Measurements from ENCODE around the gene TMPRSS11A. TPM values are rescaled to one million over a fixed set of nuclear protein-coding genes. Genes with fewer than 3 reads are reported as not detected.

The TMPRSS11A gene
- total RNA-seq, 1 experiment from 2014 or later, result not detected

DNA sequence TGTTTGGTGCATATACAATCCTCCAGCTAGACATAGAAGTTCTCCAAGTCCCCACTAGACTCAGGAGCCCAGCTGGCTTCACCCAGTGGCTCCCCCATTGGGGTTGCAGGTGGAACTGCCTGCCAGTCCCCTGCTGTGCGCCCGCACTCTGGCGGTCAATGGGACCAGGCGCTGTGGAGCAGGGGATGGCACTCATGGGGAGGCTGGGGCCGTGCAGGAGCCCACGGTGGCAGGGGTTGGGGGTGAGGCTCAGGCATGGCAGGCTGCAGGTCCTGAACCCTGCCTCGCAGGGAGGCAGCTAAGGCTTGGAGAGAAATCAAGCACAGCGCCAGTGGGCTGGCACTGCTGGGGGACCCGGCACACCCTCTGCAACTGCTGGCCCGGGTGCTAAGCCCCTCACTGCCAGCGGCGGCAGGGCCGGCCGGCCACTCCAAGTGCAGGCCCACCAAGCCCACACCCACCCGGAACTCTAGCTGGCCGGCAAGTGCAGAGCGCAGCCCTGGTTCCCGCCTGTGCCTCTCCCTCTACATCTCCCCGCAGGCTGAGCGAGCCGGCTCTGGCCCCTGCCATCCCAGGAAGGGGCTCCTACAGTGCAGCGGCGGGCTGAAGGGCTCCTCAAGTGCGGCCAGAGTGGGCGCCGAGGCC is 66.8 kb downstream of the TMPRSS11A start:
- ATAC-seq (no peak), DNase-seq (ENCODE audit: low read depth, low spot score) (no peak)
- Histone ChIP-seq H3K27ac (ENCODE audit: low read length) (no peak overlapping the region), H3K9me3 (ENCODE audit: control insufficient read depth, insufficient read depth, low read depth, low read length) (no peaks in the 10 kb centered on the region), H3K4me1 (ENCODE audit: control insufficient read depth, insufficient read depth, low read length) (no peaks in the 10 kb centered on the region), H3K36me3 (ENCODE audit: control insufficient read depth, insufficient read depth, low read length) (no peaks in the 10 kb centered on the region), H3K4me3 (ENCODE audit: low read depth in 2 of 2, low read length in 2 of 2) (no peak overlapping the region), H3K27me3 (ENCODE audit: control insufficient read depth, insufficient read depth, low read length) (no peaks in the 10 kb centered on the region)
- no peak for TF ChIP-seq SIN3A (IDR thresholded peaks at IDR 0.05; ENCODE audit: borderline replicate concordance, insufficient read depth, low read depth, low read length)
- TF ChIP-seq, protein P1, sequence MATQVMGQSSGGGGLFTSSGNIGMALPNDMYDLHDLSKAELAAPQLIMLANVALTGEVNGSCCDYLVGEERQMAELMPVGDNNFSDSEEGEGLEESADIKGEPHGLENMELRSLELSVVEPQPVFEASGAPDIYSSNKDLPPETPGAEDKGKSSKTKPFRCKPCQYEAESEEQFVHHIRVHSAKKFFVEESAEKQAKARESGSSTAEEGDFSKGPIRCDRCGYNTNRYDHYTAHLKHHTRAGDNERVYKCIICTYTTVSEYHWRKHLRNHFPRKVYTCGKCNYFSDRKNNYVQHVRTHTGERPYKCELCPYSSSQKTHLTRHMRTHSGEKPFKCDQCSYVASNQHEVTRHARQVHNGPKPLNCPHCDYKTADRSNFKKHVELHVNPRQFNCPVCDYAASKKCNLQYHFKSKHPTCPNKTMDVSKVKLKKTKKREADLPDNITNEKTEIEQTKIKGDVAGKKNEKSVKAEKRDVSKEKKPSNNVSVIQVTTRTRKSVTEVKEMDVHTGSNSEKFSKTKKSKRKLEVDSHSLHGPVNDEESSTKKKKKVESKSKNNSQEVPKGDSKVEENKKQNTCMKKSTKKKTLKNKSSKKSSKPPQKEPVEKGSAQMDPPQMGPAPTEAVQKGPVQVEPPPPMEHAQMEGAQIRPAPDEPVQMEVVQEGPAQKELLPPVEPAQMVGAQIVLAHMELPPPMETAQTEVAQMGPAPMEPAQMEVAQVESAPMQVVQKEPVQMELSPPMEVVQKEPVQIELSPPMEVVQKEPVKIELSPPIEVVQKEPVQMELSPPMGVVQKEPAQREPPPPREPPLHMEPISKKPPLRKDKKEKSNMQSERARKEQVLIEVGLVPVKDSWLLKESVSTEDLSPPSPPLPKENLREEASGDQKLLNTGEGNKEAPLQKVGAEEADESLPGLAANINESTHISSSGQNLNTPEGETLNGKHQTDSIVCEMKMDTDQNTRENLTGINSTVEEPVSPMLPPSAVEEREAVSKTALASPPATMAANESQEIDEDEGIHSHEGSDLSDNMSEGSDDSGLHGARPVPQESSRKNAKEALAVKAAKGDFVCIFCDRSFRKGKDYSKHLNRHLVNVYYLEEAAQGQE (IDR thresholded peaks at IDR 0.05; ENCODE audit: insufficient read depth in 1 of 2, low read depth in 2 of 2, low read length in 1 of 2), result no peak
- TF ChIP-seq TCF7L2 (IDR thresholded peaks at IDR 0.05; ENCODE audit: low read depth, low read length), result no peak
- TF ChIP-seq, protein P2, sequence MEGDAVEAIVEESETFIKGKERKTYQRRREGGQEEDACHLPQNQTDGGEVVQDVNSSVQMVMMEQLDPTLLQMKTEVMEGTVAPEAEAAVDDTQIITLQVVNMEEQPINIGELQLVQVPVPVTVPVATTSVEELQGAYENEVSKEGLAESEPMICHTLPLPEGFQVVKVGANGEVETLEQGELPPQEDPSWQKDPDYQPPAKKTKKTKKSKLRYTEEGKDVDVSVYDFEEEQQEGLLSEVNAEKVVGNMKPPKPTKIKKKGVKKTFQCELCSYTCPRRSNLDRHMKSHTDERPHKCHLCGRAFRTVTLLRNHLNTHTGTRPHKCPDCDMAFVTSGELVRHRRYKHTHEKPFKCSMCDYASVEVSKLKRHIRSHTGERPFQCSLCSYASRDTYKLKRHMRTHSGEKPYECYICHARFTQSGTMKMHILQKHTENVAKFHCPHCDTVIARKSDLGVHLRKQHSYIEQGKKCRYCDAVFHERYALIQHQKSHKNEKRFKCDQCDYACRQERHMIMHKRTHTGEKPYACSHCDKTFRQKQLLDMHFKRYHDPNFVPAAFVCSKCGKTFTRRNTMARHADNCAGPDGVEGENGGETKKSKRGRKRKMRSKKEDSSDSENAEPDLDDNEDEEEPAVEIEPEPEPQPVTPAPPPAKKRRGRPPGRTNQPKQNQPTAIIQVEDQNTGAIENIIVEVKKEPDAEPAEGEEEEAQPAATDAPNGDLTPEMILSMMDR (IDR thresholded peaks at IDR 0.05), result no peak
- no peak for TF ChIP-seq POLR2AphosphoS5 (IDR thresholded peaks at IDR 0.05; ENCODE audit: low read depth, low read length)
- in situ Hi-C loops (cut with HindIII; ENCODE audit: low pct_unique_long_range_greater_than_20kb, low sequenced_read_pairs), result no loop called here
- ChIA-PET POLR2A (no interaction called here), CTCF (no interaction called here)
- no TSS peak for BruUV-seq (replicated peaks)
- intact Hi-C loops (cut with micrococcal nuclease; ENCODE audit: unreplicated experiment), result no loop called here

DNA sequence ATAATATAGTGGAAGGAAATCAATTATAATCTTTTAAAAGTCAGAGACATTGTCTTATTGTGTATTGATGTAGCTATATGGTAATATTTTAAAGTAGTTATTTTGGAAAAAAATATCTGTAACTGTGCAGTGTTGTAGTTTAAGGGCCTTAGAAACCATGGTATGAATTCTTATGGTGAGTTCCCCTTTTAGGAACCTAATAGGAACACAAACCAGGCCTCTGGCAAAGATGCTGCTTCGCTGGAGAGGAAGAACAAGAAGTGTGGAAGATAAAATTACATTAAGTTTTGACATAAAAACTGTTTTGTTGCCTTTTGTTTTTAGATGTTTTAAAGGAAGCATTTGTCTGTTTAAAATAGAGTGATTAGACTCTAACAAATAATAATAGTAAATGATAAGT is 68.6 kb downstream of the TMPRSS11A start:
- CTCF ChIA-PET, result no interaction called here
- Histone ChIP-seq H3K4me3 (ENCODE audit: low read depth in 2 of 2, low read length in 2 of 2) (no peak overlapping the region), H3K4me1 (ENCODE audit: control insufficient read depth, insufficient read depth, low read length) (no peaks in the 10 kb centered on the region), H3K27me3 (ENCODE audit: control insufficient read depth, insufficient read depth, low read length) (no peaks in the 10 kb centered on the region), H3K9me3 (ENCODE audit: control insufficient read depth, insufficient read depth, low read depth, low read length) (no peaks in the 10 kb centered on the region), H3K27ac (ENCODE audit: low read length) (no peak overlapping the region), H3K36me3 (ENCODE audit: control insufficient read depth, insufficient read depth, low read length) (no peaks in the 10 kb centered on the region)
- ATAC-seq (no peak), DNase-seq (ENCODE audit: low read depth, low spot score) (no peak)
- intact Hi-C loops (cut with micrococcal nuclease; ENCODE audit: unreplicated experiment) (no loop called here), in situ Hi-C loops (cut with HindIII; ENCODE audit: low pct_unique_long_range_greater_than_20kb, low sequenced_read_pairs) (no loop called here)
- POLR2A ChIA-PET, result no interaction called here
- no TSS peak for BruUV-seq (replicated peaks)
- TF ChIP-seq, protein P2 (IDR thresholded peaks at IDR 0.05), result no peak
- no peak for TF ChIP-seq TCF7L2 (IDR thresholded peaks at IDR 0.05; ENCODE audit: low read depth, low read length)
- no peak for TF ChIP-seq SIN3A (IDR thresholded peaks at IDR 0.05; ENCODE audit: borderline replicate concordance, insufficient read depth, low read depth, low read length)
- TF ChIP-seq, protein P1 (IDR thresholded peaks at IDR 0.05; ENCODE audit: insufficient read depth in 1 of 2, low read depth in 2 of 2, low read length in 1 of 2), result no peak
- no peak for TF ChIP-seq POLR2AphosphoS5 (IDR thresholded peaks at IDR 0.05; ENCODE audit: low read depth, low read length)
